OCI-LY7 (cell line): ENCODE measurements around the gene CDAN1.

Experiments
- EZH2phosphoT487 ChIP-seq: fragments of 200-600 bp; sonication (generic); IDR thresholded peaks from 2 replicates; pipeline ENCODE4 v1.6.1; 2018; ENCODE audit warnings: low read depth, borderline replicate concordance, mild to moderate bottlenecking, mixed run types, antibody characterized with exemption, low read length, moderate library complexity, mixed read lengths
- TF ChIP-seq, protein P1 (sequence below): fragments of 200-600 bp; sonication (generic); conservative IDR thresholded peaks from 2 replicates; pipeline ENCODE4 v1.5.1; 2014; ENCODE audit warnings: mild to moderate bottlenecking, antibody characterized with exemption, low read length, moderate library complexity, mixed read lengths

GRCh38 chr15:42734076-42734672, 2.8 kb downstream of the CDAN1 start:
- TF ChIP-seq, protein P1, sequence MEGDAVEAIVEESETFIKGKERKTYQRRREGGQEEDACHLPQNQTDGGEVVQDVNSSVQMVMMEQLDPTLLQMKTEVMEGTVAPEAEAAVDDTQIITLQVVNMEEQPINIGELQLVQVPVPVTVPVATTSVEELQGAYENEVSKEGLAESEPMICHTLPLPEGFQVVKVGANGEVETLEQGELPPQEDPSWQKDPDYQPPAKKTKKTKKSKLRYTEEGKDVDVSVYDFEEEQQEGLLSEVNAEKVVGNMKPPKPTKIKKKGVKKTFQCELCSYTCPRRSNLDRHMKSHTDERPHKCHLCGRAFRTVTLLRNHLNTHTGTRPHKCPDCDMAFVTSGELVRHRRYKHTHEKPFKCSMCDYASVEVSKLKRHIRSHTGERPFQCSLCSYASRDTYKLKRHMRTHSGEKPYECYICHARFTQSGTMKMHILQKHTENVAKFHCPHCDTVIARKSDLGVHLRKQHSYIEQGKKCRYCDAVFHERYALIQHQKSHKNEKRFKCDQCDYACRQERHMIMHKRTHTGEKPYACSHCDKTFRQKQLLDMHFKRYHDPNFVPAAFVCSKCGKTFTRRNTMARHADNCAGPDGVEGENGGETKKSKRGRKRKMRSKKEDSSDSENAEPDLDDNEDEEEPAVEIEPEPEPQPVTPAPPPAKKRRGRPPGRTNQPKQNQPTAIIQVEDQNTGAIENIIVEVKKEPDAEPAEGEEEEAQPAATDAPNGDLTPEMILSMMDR = no peak
- TF ChIP-seq EZH2phosphoT487 = no peak
